Neural crest cell (in vitro differentiated cells): Measurements from ENCODE around the gene AGTRAP. TPM values are rescaled to one million over a fixed set of nuclear protein-coding genes. Genes with fewer than 3 reads are reported as not detected.

Source experiments
- DNase-seq: peaks from one replicate; pipeline ENCODE4 v3.0.0; 2021; ENCODE audit warnings: low read depth, mixed read lengths, low spot score
- H3K27ac Mint-ChIP-seq: one replicate; pipeline ENCODE4 v1.8.0; 2021; ENCODE audit warnings: mild to moderate bottlenecking, mixed read lengths; ENCODE audit not compliant: unreplicated experiment
- H3K27me3 Mint-ChIP-seq: 2 replicates; pipeline ENCODE4 v1.8.0; 2021; ENCODE audit warnings: low read depth, mild to moderate bottlenecking, mixed read lengths
- H3K36me3 Mint-ChIP-seq: 2 replicates; pipeline ENCODE4 v1.8.0; 2021; ENCODE audit warnings: low read depth, mild to moderate bottlenecking, mixed read lengths
- H3K4me1 Mint-ChIP-seq: 2 replicates; pipeline ENCODE4 v1.8.0; 2021; ENCODE audit warnings: mixed read lengths
- H3K4me3 Mint-ChIP-seq: one replicate; pipeline ENCODE4 v1.8.0; 2021; ENCODE audit warnings: mild to moderate bottlenecking, mixed read lengths
- H3K9me3 Mint-ChIP-seq: 2 replicates; pipeline ENCODE4 v1.8.0; 2021; ENCODE audit warnings: mixed read lengths
- CTCF ChIP-seq: fragments of 200-600 bp; sonication (generic); conservative IDR thresholded peaks from 2 replicates; pipeline ENCODE4 v1.5.0; 2021; ENCODE audit warnings: antibody characterized with exemption, mild to moderate bottlenecking
- total RNA-seq: library from RNA; stranded (reverse); gene quantifications from 2 replicates; pipeline ENCODE4 v1.2.1, GENCODE V29; 2021

AGTRAP gene
- total RNA-seq, 1 donor from 2014 or later: 36.9 TPM

DNA sequence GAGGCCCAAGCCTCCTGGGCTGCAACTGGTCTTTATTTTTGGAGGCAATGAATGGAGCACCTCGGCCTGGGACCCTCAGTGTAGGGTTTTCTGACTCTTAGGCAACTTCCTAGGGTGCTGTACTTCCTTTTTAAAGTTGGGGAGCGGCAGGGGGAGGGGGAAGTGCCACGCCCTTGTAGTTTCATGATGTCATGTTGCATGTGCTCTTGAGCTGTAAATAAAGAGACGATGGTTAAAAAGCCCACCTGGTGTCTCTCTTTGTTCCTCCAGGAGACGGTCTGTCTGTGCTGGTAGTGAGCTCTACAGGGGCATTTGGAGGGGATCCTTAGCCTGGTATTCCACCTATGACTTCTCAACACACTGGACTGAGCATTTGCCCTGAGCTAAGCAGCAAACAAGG is 10.3 kb upstream of the AGTRAP start:
- Mint-ChIP-seq H3K9me3 (no peaks in the 10 kb centered on the region), H3K27me3 (no peaks in the 10 kb centered on the region), H3K4me1 (peaks cover 8% of the 10 kb centered on the region), H3K36me3 (no peaks in the 10 kb centered on the region), H3K27ac (no peak overlapping the region), H3K4me3 (no peak overlapping the region)
- no peak for TF ChIP-seq CTCF
- no peak for DNase-seq

- Mint-ChIP-seq H3K27me3 (no peaks in the 10 kb centered on the region), H3K36me3 (no peaks in the 10 kb centered on the region), H3K9me3 (no peaks in the 10 kb centered on the region), H3K4me3 (no peak overlapping the region), H3K4me1 (peaks cover 18% of the 10 kb centered on the region), H3K27ac (no peak overlapping the region)
- TF ChIP-seq CTCF: no peak
- no peak for DNase-seq
These were observed 8.8 kb upstream of the AGTRAP start for GRCh38 chr1:11727119-11727518.

- Mint-ChIP-seq H3K36me3 (no peaks in the 10 kb centered on the region), H3K4me3 (no peak overlapping the region), H3K9me3 (no peaks in the 10 kb centered on the region), H3K27me3 (no peaks in the 10 kb centered on the region), H3K27ac (no peak overlapping the region), H3K4me1 (peaks cover 22% of the 10 kb centered on the region)
- no peak for TF ChIP-seq CTCF
- DNase-seq: no peak
These were observed 7.7 kb upstream of the AGTRAP start for GRCh38 chr1:11728126-11728806.

DNA sequence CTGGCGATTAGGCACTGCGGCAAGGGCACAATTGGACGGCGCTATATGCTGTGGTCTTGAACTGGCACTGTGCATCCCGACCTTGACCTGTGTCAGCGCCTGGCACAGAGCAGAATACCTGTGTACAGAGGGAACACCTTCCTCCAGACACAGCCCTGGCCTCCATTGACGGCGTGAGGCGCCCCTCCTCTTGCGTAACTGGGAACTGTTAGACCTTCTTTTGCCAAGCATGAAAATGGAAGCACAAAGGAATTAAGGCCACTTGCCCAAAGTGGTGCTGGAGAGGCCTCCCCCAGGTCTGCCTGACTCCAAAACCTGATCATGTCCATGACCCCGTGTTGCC is 6.8 kb upstream of the AGTRAP start:
- H3K4me3 Mint-ChIP-seq: no peak overlapping the region
- no peak for DNase-seq
- no peaks in the 10 kb centered on the region for H3K27me3 Mint-ChIP-seq
- H3K4me1 Mint-ChIP-seq: peaks cover 22% of the 10 kb centered on the region
- TF ChIP-seq CTCF: no peak
- no peak overlapping the region for H3K27ac Mint-ChIP-seq
- H3K36me3 Mint-ChIP-seq: no peaks in the 10 kb centered on the region
- H3K9me3 Mint-ChIP-seq: no peaks in the 10 kb centered on the region

GRCh38 chr1:11729498-11730428 is 6.2 kb upstream of the AGTRAP start:
- Mint-ChIP-seq H3K27ac (no peak overlapping the region), H3K4me1 (peaks cover 22% of the 10 kb centered on the region), H3K36me3 (no peaks in the 10 kb centered on the region), H3K4me3 (no peak overlapping the region), H3K9me3 (no peaks in the 10 kb centered on the region), H3K27me3 (no peaks in the 10 kb centered on the region)
- no peak for TF ChIP-seq CTCF
- no peak for DNase-seq
